Prostate gland (tissue), 2 donors: Measurements from ENCODE around the gene KRCC1.

Experiments
- POLR2A ChIP-seq: fragments of 450-650 bp; IDR thresholded peaks from one replicate; pipeline ENCODE4 v1.6.1; 2016; ENCODE audit warnings: antibody characterized with exemption, mild to moderate bottlenecking
- POLR2AphosphoS5 ChIP-seq: sonication (generic); formaldehyde crosslinking; IDR thresholded peaks from one replicate; pipeline ENCODE4 v1.6.1; 2017; ENCODE audit warnings: antibody characterized with exemption
- TF ChIP-seq, protein P1 (sequence below), 4 experiments: fragments of 200-600 bp in 2 of 4; fragments of 450-650 bp in 2 of 4; sonication (generic) in 2 of 4; IDR thresholded peaks; 1 replicate in 3 of 4; 2 replicates in 1 of 4; pipeline ENCODE4 v1.5.1; 2016 to 2019; ENCODE audit warnings: antibody characterized with exemption in 4 of 4, mild to moderate bottlenecking in 2 of 4, moderate library complexity in 2 of 4

DNA sequence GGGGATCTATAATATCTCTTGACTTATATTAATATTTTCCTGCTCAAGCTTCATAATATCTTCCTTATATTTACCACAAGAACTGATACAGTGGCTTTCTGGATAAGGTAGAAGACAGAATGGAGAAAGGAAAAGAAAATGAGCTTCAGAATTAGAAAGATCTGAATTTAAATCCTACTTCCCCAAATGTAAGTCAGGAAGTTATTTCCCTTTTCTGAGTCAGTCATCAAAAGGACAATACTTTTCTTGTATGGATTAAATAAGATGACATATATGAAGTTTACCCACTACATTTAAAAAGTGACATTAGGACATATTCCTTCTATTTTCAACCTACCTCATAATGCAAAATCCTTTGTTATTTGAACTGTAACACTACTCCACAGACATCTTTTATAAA lies 19.0 kb downstream of the KRCC1 start:
- TF ChIP-seq POLR2A: no peak
- TF ChIP-seq, protein P1, sequence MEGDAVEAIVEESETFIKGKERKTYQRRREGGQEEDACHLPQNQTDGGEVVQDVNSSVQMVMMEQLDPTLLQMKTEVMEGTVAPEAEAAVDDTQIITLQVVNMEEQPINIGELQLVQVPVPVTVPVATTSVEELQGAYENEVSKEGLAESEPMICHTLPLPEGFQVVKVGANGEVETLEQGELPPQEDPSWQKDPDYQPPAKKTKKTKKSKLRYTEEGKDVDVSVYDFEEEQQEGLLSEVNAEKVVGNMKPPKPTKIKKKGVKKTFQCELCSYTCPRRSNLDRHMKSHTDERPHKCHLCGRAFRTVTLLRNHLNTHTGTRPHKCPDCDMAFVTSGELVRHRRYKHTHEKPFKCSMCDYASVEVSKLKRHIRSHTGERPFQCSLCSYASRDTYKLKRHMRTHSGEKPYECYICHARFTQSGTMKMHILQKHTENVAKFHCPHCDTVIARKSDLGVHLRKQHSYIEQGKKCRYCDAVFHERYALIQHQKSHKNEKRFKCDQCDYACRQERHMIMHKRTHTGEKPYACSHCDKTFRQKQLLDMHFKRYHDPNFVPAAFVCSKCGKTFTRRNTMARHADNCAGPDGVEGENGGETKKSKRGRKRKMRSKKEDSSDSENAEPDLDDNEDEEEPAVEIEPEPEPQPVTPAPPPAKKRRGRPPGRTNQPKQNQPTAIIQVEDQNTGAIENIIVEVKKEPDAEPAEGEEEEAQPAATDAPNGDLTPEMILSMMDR (IDR thresholded peaks at IDR 0.05): no peak
- TF ChIP-seq POLR2AphosphoS5: no peak
